Stimulated activated naive CD8-positive, alpha-beta T cell treated with anti-CD3 and anti-CD28 coated beads, Interleukin-15, Interleukin-2, amounts not matched to agents 100 ng/mL and 50 ng/mL, for 24 hours (primary cell): ENCODE measurements around the gene HOXD4.

Source experiments
- H3K27ac Mint-ChIP-seq: one replicate; pipeline ENCODE4 v1.8.0; 2021; ENCODE audit warnings: mild to moderate bottlenecking, mixed read lengths
- H3K27me3 Mint-ChIP-seq: one replicate; pipeline ENCODE4 v1.8.0; 2021; ENCODE audit warnings: mixed read lengths
- H3K36me3 Mint-ChIP-seq: one replicate; pipeline ENCODE4 v1.8.0; 2021; ENCODE audit warnings: low read depth, mixed read lengths
- H3K4me1 Mint-ChIP-seq: one replicate; pipeline ENCODE4 v1.8.0; 2021; ENCODE audit warnings: low read depth, mixed read lengths
- H3K4me3 Mint-ChIP-seq: one replicate; pipeline ENCODE4 v1.8.0; 2021; ENCODE audit warnings: mild to moderate bottlenecking, mixed read lengths
- H3K9me3 Mint-ChIP-seq: one replicate; pipeline ENCODE4 v1.8.0; 2021; ENCODE audit warnings: mixed read lengths

HOXD4 gene

DNA sequence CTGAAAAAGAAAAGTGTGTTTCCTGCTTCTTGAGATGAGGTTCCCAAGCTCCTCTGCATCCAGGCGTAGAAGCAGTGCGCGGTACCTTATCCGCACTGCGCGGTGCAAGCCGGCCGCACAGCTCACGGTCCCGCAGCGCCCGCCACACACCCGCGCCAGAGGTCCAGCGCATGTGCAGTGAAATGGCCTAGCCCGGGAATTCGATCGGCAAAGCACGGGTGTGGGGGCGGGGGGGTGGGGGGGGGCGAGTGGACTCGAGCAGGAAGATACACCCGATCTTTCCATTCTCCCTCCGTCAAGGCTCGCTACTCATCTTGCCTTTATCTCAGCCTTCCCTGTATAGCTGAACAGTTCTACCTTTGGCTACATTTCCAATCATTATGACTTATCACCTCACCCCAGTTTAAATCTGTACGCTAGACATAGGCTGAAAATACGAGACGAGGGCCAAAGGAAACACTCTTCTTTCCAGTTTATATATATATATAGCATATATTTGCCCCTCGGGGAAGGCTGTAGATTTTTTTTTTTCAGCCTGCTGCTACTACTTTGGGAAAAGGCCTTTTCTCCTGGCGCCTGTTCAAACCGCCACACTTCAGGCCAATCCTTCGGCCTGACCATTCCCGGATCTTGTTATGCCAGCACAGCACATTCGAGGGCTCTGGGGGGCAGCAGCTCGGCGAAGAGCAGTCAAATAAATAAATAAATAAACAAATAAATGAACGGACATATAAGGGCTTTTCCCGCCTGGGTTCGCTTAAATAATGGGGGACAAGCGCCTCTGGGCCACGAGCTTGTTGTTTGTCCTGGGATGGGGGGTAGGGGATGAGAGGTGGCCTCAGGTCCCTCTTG lies 11.5 kb upstream of the HOXD4 start:
- H3K36me3 Mint-ChIP-seq = peaks cover 4% of the 10 kb centered on the region
- no peak overlapping the region for H3K4me3 Mint-ChIP-seq
- H3K27ac Mint-ChIP-seq = no peak overlapping the region
- H3K27me3 Mint-ChIP-seq = peaks cover 84% of the 10 kb centered on the region
- H3K9me3 Mint-ChIP-seq = no peaks in the 10 kb centered on the region
- H3K4me1 Mint-ChIP-seq = peaks cover 26% of the 10 kb centered on the region

DNA sequence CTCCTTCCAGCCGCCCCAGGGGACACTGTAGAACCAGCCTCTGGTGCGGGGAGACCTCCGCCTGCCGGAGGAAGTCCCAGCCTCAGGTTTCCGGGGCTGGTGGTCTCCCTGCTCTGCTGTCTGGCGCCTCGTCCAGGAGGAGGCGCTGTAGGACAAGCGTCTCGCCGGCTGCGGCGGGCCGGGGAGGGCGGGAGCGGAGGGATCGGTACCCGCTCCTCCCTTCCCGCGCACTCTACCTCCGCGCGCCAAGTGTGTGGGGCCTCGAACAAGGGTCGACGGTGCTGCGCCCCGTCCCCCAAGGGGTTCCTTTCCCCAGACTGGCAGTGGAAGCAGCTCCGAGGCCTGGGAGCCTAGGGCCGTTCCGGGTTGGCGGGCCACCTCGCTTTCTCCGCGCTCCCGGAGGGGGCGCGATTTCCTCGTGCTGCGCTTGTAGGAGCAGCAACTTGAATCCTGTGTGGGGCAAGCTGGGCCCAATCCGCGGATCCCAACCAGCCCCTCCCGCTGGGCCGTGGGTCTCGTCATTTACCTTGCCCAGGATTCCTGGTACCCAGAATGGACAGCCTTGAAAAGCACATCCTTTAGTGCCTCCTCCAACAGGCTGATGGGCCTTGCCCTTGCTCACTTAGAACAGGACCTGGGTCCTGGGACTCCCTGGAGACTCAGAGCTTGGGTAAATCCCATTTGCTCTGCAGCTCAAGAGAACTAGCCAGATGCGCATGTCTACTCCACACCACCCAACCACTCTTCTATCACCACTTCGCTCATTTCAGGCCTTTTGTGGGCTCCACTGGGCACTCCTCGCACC lies 10.6 kb upstream of the HOXD4 start:
- Mint-ChIP-seq H3K9me3 (no peaks in the 10 kb centered on the region), H3K4me3 (peak overlapping the region; percentile 45), H3K36me3 (peaks cover 4% of the 10 kb centered on the region), H3K27me3 (peaks cover 83% of the 10 kb centered on the region), H3K4me1 (peaks cover 21% of the 10 kb centered on the region), H3K27ac (peak overlapping the region; percentile 45)

GRCh38 chr2:176142281-176142680 lies 9.1 kb upstream of the HOXD4 start:
- Mint-ChIP-seq H3K4me1 (peaks cover 19% of the 10 kb centered on the region), H3K36me3 (peaks cover 4% of the 10 kb centered on the region), H3K4me3 (no peak overlapping the region), H3K27ac (no peak overlapping the region), H3K27me3 (peaks cover 88% of the 10 kb centered on the region), H3K9me3 (no peaks in the 10 kb centered on the region)

- Mint-ChIP-seq H3K36me3 (no peaks in the 10 kb centered on the region), H3K27me3 (peaks cover 88% of the 10 kb centered on the region), H3K27ac (no peak overlapping the region), H3K9me3 (no peaks in the 10 kb centered on the region), H3K4me3 (no peak overlapping the region), H3K4me1 (peaks cover 9% of the 10 kb centered on the region)
Measured at GRCh38 chr2:176145085-176145969, 6.0 kb upstream of the HOXD4 start.

GRCh38 chr2:176146101-176146500 lies 5.2 kb upstream of the HOXD4 start:
- Mint-ChIP-seq H3K4me3 (no peak overlapping the region), H3K27me3 (peaks cover 93% of the 10 kb centered on the region), H3K36me3 (no peaks in the 10 kb centered on the region), H3K9me3 (no peaks in the 10 kb centered on the region), H3K4me1 (peaks cover 6% of the 10 kb centered on the region), H3K27ac (no peak overlapping the region)

GRCh38 chr2:176146645-176147044 lies 4.7 kb upstream of the HOXD4 start:
- Mint-ChIP-seq H3K27me3 (peaks cover 92% of the 10 kb centered on the region), H3K4me3 (no peak overlapping the region), H3K27ac (no peak overlapping the region), H3K4me1 (peaks cover 3% of the 10 kb centered on the region), H3K36me3 (no peaks in the 10 kb centered on the region), H3K9me3 (no peaks in the 10 kb centered on the region)

- peaks cover 3% of the 10 kb centered on the region for H3K4me1 Mint-ChIP-seq
- peaks cover 86% of the 10 kb centered on the region for H3K27me3 Mint-ChIP-seq
- H3K9me3 Mint-ChIP-seq = no peaks in the 10 kb centered on the region
- H3K36me3 Mint-ChIP-seq = no peaks in the 10 kb centered on the region
- H3K4me3 Mint-ChIP-seq = no peak overlapping the region
- H3K27ac Mint-ChIP-seq = no peak overlapping the region
Measured at GRCh38 chr2:176147210-176147799, 4.0 kb upstream of the HOXD4 start.

- H3K9me3 Mint-ChIP-seq = no peaks in the 10 kb centered on the region
- no peak overlapping the region for H3K27ac Mint-ChIP-seq
- H3K27me3 Mint-ChIP-seq = peaks cover 88% of the 10 kb centered on the region
- peaks cover 3% of the 10 kb centered on the region for H3K4me1 Mint-ChIP-seq
- H3K36me3 Mint-ChIP-seq = no peaks in the 10 kb centered on the region
- H3K4me3 Mint-ChIP-seq = no peak overlapping the region
Measured at GRCh38 chr2:176147800-176148496, 3.4 kb upstream of the HOXD4 start.

DNA sequence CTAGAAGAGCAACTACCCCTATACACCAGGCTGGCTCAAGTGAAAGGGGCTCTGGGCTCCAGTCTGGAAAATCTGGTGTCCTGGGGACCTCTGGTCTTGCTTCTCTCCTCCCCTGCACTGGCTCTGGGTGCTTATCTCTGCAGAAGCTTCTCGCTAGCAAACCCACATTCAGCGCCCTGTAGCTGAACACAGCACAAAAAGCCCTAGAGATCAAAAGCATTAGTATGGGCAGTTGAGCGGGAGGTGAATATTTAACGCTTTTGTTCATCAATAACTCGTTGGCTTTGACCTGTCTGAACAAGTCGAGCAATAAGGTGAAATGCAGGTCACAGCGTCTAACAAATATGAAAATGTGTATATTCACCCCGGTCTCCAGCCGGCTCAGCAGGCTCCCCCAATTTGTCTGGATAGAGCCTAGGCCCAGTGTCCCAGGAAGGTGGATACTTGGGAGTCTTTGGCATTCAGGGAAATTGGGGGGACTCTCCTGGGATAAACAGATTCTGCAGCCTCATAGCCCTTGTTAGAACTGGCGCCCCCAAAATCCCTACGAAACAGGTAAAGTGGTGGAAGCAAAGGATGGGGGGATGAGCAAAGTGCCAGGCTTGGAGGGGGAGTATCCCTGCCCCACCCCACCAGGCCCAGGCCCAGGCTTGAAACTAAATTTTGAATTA lies 2.5 kb upstream of the HOXD4 start:
- Mint-ChIP-seq H3K27ac (no peak overlapping the region), H3K4me3 (no peak overlapping the region), H3K27me3 (peaks cover 84% of the 10 kb centered on the region), H3K4me1 (peaks cover 3% of the 10 kb centered on the region), H3K36me3 (no peaks in the 10 kb centered on the region), H3K9me3 (no peaks in the 10 kb centered on the region)

GRCh38 chr2:176149481-176149938 lies 1.8 kb upstream of the HOXD4 start:
- no peaks in the 10 kb centered on the region for H3K9me3 Mint-ChIP-seq
- no peaks in the 10 kb centered on the region for H3K36me3 Mint-ChIP-seq
- no peak overlapping the region for H3K27ac Mint-ChIP-seq
- no peak overlapping the region for H3K4me3 Mint-ChIP-seq
- peaks cover 87% of the 10 kb centered on the region for H3K27me3 Mint-ChIP-seq
- peaks cover 3% of the 10 kb centered on the region for H3K4me1 Mint-ChIP-seq

DNA sequence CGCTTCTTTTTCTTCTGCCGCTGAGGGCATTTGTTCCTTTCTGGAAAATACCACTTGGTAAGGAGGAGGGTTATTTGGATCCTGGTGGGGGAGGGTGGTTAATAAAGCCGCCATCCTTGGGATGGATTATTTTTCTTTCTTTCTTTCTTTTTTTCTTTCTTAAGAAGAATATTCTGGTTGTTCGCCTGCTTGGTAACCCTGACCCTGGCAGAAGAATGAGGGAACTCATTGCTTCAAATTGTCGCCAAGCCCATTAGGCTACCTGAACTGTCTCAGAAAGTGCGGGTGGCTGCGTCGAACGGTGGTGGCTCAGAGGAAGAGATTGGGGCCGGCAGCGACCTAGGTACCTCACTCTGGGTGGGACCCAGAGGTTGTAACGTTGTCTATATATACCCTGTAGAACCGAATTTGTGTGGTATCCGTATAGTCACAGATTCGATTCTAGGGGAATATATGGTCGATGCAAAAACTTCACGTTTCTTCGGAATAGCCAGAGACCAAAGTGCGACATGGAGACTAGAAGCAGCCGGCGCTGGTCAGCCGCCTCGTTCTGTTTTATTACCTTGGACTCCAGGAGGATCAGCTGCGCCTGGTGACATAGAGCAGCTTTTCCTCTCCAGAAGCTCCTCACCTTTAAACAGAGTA lies 1.3 kb upstream of the HOXD4 start:
- H3K36me3 Mint-ChIP-seq = no peaks in the 10 kb centered on the region
- peaks cover 3% of the 10 kb centered on the region for H3K4me1 Mint-ChIP-seq
- H3K27me3 Mint-ChIP-seq = peaks cover 87% of the 10 kb centered on the region
- no peak overlapping the region for H3K4me3 Mint-ChIP-seq
- no peak overlapping the region for H3K27ac Mint-ChIP-seq
- H3K9me3 Mint-ChIP-seq = no peaks in the 10 kb centered on the region

DNA sequence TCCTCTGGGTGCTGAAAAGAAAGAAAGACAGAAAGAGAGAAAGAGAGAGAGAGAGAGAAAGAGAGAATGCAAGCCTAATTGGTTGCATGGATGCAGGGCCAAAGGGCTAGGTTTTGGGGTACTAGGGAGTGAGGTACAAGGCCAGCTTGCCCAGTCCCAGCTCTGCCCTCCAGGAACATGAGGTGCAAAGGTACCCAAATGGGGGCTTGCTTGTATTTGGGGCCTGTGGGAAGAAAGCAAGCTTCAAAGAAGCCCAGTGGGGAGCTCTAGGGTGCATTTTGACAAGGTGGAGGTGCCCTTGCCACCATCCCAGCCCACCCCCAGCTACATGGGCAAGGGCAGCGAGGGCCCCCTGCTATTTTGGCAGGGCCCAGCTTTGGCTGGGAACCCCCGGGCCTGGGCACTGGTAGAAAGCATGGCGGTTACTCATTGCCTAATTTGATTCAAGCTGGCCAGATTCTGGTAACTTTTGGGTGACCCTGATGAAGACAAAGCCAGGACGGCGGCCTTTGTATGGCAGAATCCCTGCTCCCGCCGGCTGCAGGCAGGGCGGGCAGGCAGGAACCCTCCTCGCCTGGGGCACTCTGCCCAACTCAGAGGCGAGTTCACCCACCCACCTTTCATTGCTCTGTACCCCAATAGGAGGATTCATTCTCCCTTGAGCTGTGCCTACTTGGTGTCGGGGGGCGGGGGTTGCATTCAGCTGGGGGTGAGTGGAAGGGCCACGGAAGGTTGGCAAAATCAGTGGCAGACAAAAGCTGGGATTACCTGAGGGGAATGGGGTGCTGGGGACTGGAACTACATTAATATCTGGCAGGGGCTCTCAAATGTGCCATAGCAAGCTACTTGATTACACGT lies 537 bp upstream of the HOXD4 start:
- no peak overlapping the region for H3K4me3 Mint-ChIP-seq

More for the DNA sequence above, 537 bp upstream of the HOXD4 start:
- peaks cover 88% of the 10 kb centered on the region for H3K27me3 Mint-ChIP-seq
- no peaks in the 10 kb centered on the region for H3K36me3 Mint-ChIP-seq
- no peak overlapping the region for H3K27ac Mint-ChIP-seq
- H3K4me1 Mint-ChIP-seq = peaks cover 3% of the 10 kb centered on the region
- H3K9me3 Mint-ChIP-seq = no peaks in the 10 kb centered on the region
